HFFc6 (cell line): ENCODE measurements around the gene INHBB. TPM values are rescaled to one million over a fixed set of nuclear protein-coding genes. Genes with fewer than 3 reads are reported as not detected.

ENCODE experiments used
- DNase-seq: peaks from one replicate; pipeline ENCODE4 v3.0.0-alpha.2; 2018
- H3K27ac Mint-ChIP-seq: 2 replicates; pipeline ENCODE4 v1.8.0; 2020; ENCODE audit warnings: mild to moderate bottlenecking, mixed read lengths
- H3K27me3 Mint-ChIP-seq: 2 replicates; pipeline ENCODE4 v1.8.0; 2021; ENCODE audit warnings: mild to moderate bottlenecking, moderate library complexity, mixed read lengths; ENCODE audit not compliant: insufficient read depth
- H3K36me3 Mint-ChIP-seq: 2 replicates; pipeline ENCODE4 v1.8.0; 2021; ENCODE audit warnings: low read depth, mixed read lengths
- H3K4me1 Mint-ChIP-seq: 2 replicates; pipeline ENCODE4 v1.8.0; 2020; ENCODE audit warnings: low read depth, mixed read lengths
- H3K4me3 Mint-ChIP-seq: 2 replicates; pipeline ENCODE4 v1.8.0; 2020; ENCODE audit warnings: mild to moderate bottlenecking, moderate library complexity, mixed read lengths
- H3K9me3 Mint-ChIP-seq: 2 replicates; pipeline ENCODE4 v1.8.0; 2020; ENCODE audit warnings: mild to moderate bottlenecking, mixed read lengths
- total RNA-seq, 6 experiments: library from RNA; stranded (reverse); fragmentation: NEBNext Ultra II Directional; extraction: Animal tissue kit (Norgen Biotek cat#: 25700); gene quantifications; 2 replicates in 1 of 6; 3 replicates in 5 of 6; pipeline ENCODE4 v1.2.3, GENCODE V29; 2021
- TF ChIP-seq, protein P1 (sequence below): fragments of 200-600 bp; sonication (generic); IDR thresholded peaks from 2 replicates; pipeline ENCODE4 v1.5.0; 2021; ENCODE audit warnings: antibody characterized with exemption, mild to moderate bottlenecking

Gene INHBB
- total RNA-seq, 6 experiments from 2014 or later = 0.47 to 1.6 (median 1.1) TPM

DNA sequence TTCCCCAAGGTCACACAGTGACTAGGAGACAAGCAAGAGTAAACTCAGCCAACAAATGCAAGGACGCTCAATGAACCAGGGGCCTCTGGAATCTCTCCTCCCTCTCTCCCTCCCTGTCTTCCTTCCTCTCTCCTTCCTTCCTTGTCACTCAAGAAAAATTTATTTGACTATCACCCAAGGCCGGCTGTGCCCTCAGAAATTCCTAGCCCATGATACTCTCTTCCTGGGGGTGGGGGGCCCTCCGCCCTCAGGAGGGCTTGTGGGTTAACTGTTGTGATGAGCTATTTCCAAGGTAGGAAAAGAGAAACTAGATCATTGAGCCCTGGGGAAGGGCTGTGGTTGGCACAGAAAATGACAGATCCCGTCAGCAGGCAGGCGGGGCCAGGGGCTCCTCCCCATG is 21.7 kb downstream of the INHBB start:
- DNase-seq = peak; percentile 16
- Mint-ChIP-seq H3K36me3 (no peaks in the 10 kb centered on the region), H3K4me1 (peaks cover 26% of the 10 kb centered on the region), H3K27me3 (peaks cover 6% of the 10 kb centered on the region), H3K9me3 (no peaks in the 10 kb centered on the region), H3K27ac (peak overlapping the region; percentile 69), H3K4me3 (peak overlapping the region; percentile 74)
- TF ChIP-seq, protein P1, sequence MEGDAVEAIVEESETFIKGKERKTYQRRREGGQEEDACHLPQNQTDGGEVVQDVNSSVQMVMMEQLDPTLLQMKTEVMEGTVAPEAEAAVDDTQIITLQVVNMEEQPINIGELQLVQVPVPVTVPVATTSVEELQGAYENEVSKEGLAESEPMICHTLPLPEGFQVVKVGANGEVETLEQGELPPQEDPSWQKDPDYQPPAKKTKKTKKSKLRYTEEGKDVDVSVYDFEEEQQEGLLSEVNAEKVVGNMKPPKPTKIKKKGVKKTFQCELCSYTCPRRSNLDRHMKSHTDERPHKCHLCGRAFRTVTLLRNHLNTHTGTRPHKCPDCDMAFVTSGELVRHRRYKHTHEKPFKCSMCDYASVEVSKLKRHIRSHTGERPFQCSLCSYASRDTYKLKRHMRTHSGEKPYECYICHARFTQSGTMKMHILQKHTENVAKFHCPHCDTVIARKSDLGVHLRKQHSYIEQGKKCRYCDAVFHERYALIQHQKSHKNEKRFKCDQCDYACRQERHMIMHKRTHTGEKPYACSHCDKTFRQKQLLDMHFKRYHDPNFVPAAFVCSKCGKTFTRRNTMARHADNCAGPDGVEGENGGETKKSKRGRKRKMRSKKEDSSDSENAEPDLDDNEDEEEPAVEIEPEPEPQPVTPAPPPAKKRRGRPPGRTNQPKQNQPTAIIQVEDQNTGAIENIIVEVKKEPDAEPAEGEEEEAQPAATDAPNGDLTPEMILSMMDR = no peak

DNA sequence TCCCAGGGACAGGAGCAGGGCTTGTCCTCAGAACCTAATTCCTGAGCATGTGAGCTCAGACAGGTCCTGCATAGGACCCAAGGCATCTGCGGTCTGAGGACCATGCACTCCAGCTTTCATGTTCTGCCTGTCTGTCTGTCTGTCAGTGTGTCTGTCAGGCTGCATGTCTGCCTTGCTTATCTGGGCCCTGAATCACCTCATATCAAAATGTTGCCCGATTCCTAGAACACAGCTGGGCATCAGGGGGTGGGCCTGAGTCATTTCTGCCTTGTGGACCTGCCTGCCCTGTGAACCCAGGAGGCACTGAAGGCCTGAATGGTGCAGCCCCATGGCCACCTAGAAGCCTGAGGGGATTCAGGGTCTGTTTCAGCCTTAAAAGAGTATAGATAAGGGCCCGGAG is 22.1 kb downstream of the INHBB start:
- TF ChIP-seq, protein P1 = no peak

GRCh38 chr2:120369250-120369649 is 23.3 kb downstream of the INHBB start:
- Mint-ChIP-seq H3K36me3 (no peaks in the 10 kb centered on the region), H3K9me3 (no peaks in the 10 kb centered on the region), H3K27me3 (peaks cover 6% of the 10 kb centered on the region), H3K4me3 (no peak overlapping the region), H3K27ac (no peak overlapping the region), H3K4me1 (peaks cover 26% of the 10 kb centered on the region)
- no peak for DNase-seq
- TF ChIP-seq, protein P1 = no peak

More for the DNA sequence above, 22.1 kb downstream of the INHBB start:
- H3K4me1 Mint-ChIP-seq = peaks cover 26% of the 10 kb centered on the region
- H3K27ac Mint-ChIP-seq = peak overlapping the region; percentile 69
- H3K36me3 Mint-ChIP-seq = no peaks in the 10 kb centered on the region
- no peaks in the 10 kb centered on the region for H3K9me3 Mint-ChIP-seq
- peaks cover 6% of the 10 kb centered on the region for H3K27me3 Mint-ChIP-seq
- H3K4me3 Mint-ChIP-seq = peak overlapping the region; percentile 74; the same call in 1 of the 2 replicates
- no peak for DNase-seq

DNA sequence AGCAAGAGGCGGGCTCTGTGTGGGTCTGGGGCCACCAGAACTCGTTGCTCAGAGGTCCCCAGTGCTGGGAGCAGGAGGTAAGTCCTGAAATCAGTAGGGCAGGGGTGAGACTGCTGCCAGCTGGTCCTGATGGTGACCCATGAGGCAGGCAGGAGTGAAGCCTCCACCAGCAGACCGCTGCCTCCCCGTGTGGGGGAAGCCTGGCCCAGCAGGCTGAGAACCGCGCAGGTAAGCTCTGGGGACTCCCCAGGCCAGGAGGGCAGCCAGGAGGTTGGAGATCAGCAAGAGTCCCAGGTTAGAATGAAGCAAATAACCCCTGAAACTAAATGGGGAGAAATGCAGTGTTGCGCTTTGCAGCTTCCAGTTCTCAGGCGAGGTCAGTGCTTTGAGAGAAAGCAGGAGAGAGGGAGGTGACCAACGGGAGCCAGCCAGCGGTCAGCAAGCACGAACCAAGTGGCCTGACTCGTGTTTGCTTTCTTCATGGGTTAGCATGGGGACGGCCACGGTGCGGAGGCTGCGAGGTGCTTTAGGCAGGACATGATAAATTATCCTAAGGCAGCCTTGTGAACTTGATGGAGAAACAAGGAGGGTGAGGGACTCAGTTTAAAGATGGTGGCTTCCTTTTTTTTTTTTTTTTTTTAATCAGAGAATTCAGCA is 26.2 kb downstream of the INHBB start:
- Mint-ChIP-seq H3K9me3 (no peaks in the 10 kb centered on the region), H3K4me3 (no peak overlapping the region), H3K4me1 (peaks cover 20% of the 10 kb centered on the region), H3K36me3 (no peaks in the 10 kb centered on the region), H3K27me3 (peaks cover 6% of the 10 kb centered on the region), H3K27ac (no peak overlapping the region)
- TF ChIP-seq, protein P1 = no peak
- DNase-seq = no peak

DNA sequence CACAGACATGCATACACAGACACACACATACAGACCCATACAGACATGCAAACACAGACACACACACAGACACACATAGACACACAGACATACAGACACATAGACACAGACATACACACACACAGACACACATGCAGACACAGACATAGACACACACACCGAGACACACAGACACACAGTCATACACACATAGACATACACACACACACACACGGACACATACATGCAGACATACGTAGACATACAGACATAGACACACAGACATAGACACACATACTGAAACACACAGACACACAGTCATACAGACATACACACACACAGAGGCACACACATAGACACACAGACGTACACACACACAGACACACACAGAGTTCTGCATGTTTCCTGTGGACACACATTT is 26.9 kb downstream of the INHBB start:
- Mint-ChIP-seq H3K4me3 (no peak overlapping the region), H3K27ac (no peak overlapping the region), H3K4me1 (peaks cover 13% of the 10 kb centered on the region), H3K36me3 (no peaks in the 10 kb centered on the region), H3K9me3 (no peaks in the 10 kb centered on the region), H3K27me3 (peaks cover 8% of the 10 kb centered on the region)
- DNase-seq = no peak
- TF ChIP-seq, protein P1 = no peak
